ENCODE measurements around the gene PCNX2. TPM values are rescaled to one million over a fixed set of nuclear protein-coding genes. Genes with fewer than 3 reads are reported as not detected.

PCNX2 gene
- total RNA-seq, 3 donors from 2014 or later (not counting 1 experiment from before 2014, with no cell fraction given), result 12.9 to 25.8 (median 16.0) TPM

DNA sequence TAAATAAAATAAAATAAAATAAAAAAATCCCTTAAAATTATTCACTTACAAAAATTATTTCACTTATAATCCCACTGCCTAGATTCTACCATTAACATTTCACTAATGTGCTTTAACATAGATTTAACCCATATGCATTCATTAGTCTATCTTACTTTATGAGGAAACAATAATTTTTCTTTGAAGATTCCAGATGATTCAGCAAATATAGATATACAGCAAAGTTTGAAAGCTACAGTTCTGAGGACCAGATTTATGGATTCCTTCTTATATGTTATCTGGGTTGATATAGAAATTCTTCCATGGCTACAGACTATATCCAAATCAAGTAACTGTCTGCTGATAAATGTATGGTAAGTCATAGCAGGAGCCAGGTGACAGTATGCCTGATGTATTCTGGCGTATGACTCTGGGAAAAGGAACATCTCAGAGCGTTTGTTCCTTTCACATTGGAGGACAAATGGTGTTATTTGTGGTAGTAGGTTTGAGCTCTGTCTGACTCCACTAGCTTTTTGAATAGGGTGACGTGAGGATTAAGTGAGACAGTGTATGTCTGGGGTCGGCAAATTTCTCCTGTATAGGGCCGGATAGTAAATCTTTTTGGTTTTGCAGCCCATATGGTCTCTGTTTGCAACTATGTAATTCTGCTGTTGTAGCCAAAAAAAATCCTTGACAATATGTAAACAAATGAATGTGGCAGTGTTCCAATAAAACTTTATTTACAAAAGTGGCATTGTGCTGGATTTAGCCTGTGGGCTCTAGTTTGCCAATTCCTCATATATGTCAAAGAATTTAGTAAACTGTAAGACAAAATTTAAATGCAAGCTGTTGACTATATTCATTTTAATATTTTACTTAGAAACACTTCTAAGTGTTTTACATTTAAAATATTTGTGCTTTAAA is 41.3 kb upstream of the PCNX2 start:
- no peaks in the 10 kb centered on the region for H3K36me3 ChIP-seq (ENCODE audit: control insufficient read depth, insufficient read depth, low read length)
- no peak for DNase-seq
- 92% methylated on average over 5 of the region's 5 CpGs for WGBS (ENCODE audit: insufficient coverage)
- no peaks in the 10 kb centered on the region for H3K9me3 ChIP-seq (ENCODE audit: control insufficient read depth, insufficient read depth, low read length)
- H3K4me1 ChIP-seq (ENCODE audit: control insufficient read depth, insufficient read depth, low read length), result no peaks in the 10 kb centered on the region
- TF ChIP-seq, protein P1, sequence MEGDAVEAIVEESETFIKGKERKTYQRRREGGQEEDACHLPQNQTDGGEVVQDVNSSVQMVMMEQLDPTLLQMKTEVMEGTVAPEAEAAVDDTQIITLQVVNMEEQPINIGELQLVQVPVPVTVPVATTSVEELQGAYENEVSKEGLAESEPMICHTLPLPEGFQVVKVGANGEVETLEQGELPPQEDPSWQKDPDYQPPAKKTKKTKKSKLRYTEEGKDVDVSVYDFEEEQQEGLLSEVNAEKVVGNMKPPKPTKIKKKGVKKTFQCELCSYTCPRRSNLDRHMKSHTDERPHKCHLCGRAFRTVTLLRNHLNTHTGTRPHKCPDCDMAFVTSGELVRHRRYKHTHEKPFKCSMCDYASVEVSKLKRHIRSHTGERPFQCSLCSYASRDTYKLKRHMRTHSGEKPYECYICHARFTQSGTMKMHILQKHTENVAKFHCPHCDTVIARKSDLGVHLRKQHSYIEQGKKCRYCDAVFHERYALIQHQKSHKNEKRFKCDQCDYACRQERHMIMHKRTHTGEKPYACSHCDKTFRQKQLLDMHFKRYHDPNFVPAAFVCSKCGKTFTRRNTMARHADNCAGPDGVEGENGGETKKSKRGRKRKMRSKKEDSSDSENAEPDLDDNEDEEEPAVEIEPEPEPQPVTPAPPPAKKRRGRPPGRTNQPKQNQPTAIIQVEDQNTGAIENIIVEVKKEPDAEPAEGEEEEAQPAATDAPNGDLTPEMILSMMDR (IDR thresholded peaks at IDR 0.05), result no peak
- ATAC-seq, result no peak
- Mint-ChIP-seq H3K36me3 (no peaks in the 10 kb centered on the region), H3K9me3 (peaks cover 0 to 2% of the 10 kb centered on the region in 2 donors), H3K4me1 (peaks cover 0 to 8% of the 10 kb centered on the region in 2 donors), H3K4me3 (no peak overlapping the region), H3K27me3 (ENCODE audit: low read depth in 2 of 2) (peaks cover 24 to 49% of the 10 kb centered on the region in 2 donors), H3K27ac (no peak overlapping the region)
- intact Hi-C loops (cut with micrococcal nuclease), result no loop called here
- H3K27ac ChIP-seq (ENCODE audit: low read length), result no peak overlapping the region
- no peak overlapping the region for H3K4me3 ChIP-seq (ENCODE audit: low read length)
- H3K27me3 ChIP-seq (ENCODE audit: control insufficient read depth, insufficient read depth, low read length), result peaks cover 6% of the 10 kb centered on the region

DNA sequence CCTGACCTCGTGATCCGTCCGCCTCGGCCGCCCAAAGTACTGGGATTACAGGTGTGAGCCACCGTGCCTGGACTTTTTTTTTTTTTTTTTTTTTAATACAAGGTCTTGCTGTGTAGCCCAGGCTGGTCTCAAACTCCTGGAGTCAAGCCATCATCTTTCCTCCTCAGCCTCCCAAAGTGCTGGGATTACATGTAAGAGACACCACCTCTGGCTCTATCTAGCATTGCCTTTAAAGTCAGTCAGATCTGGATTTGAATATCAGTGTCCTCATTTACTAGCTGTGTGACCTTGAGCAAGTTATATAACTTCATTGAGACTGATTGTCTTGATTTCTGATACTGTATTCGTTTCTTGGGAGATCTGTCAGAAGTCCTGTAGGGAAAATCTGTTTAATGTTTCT is 38.6 kb upstream of the PCNX2 start:
- no peak overlapping the region for H3K4me3 ChIP-seq (ENCODE audit: low read length)
- ATAC-seq (no peak), DNase-seq (no peak)
- 97% methylated on average over 7 of the region's 7 CpGs for WGBS (ENCODE audit: insufficient coverage)
- Mint-ChIP-seq H3K36me3 (no peaks in the 10 kb centered on the region), H3K9me3 (no peaks in the 10 kb centered on the region), H3K27ac (no peak overlapping the region), H3K4me1 (peaks cover 0 to 2% of the 10 kb centered on the region in 2 donors), H3K27me3 (ENCODE audit: low read depth in 2 of 2) (peaks cover 20 to 42% of the 10 kb centered on the region in 2 donors), H3K4me3 (no peak overlapping the region)
- H3K27me3 ChIP-seq (ENCODE audit: control insufficient read depth, insufficient read depth, low read length), result peaks cover 7% of the 10 kb centered on the region
- peaks cover 4% of the 10 kb centered on the region for H3K4me1 ChIP-seq (ENCODE audit: control insufficient read depth, insufficient read depth, low read length)
- TF ChIP-seq, protein P1 (IDR thresholded peaks at IDR 0.05), result no peak
- H3K9me3 ChIP-seq (ENCODE audit: control insufficient read depth, insufficient read depth, low read length), result no peaks in the 10 kb centered on the region
- H3K36me3 ChIP-seq (ENCODE audit: control insufficient read depth, insufficient read depth, low read length), result no peaks in the 10 kb centered on the region
- intact Hi-C loops (cut with micrococcal nuclease), result no loop called here
- no peak overlapping the region for H3K27ac ChIP-seq (ENCODE audit: low read length)

DNA sequence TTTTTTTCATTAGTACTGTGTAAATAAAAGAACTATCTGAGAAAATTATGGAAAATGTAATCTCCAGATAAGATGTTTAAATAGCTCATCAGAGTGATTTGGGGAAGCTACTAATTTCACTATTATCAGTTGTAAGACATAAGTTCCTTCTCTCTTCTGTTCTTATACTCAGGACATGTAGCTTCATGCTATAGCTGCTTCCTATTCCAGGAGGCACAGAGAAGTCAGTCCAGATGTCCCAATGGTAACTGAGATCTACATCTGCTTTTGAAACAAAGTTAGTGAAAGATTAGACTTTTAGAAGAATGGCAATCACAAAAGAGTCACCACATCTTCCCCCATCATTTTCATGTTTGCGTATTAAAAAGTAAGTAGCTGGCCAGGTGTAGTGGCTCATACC is 37.6 kb upstream of the PCNX2 start:
- Histone ChIP-seq H3K4me1 (ENCODE audit: control insufficient read depth, insufficient read depth, low read length) (peaks cover 11% of the 10 kb centered on the region), H3K9me3 (ENCODE audit: control insufficient read depth, insufficient read depth, low read length) (no peaks in the 10 kb centered on the region), H3K4me3 (ENCODE audit: low read length) (no peak overlapping the region), H3K27me3 (ENCODE audit: control insufficient read depth, insufficient read depth, low read length) (peaks cover 9% of the 10 kb centered on the region), H3K27ac (ENCODE audit: low read length) (no peak overlapping the region), H3K36me3 (ENCODE audit: control insufficient read depth, insufficient read depth, low read length) (no peaks in the 10 kb centered on the region)
- Mint-ChIP-seq H3K27ac (no peak overlapping the region), H3K36me3 (no peaks in the 10 kb centered on the region), H3K27me3 (ENCODE audit: low read depth in 2 of 2) (peaks cover 13 to 32% of the 10 kb centered on the region in 2 donors), H3K4me3 (no peak overlapping the region), H3K4me1 (peaks cover 0 to 7% of the 10 kb centered on the region in 2 donors), H3K9me3 (no peaks in the 10 kb centered on the region)
- TF ChIP-seq, protein P1 (IDR thresholded peaks at IDR 0.05), result no peak
- no peak for DNase-seq
- no peak for ATAC-seq
- intact Hi-C loops (cut with micrococcal nuclease), result no loop called here
- 100% methylated on average over 1 of the region's 1 CpG for WGBS (ENCODE audit: insufficient coverage)

Measured in natural killer cell (primary cell).